NCI-H82 (cell line): ENCODE data around the gene SORCS1.

Experiments
- DNase-seq: peaks from one replicate; lab custom pipeline; 2025; lab: John Stamatoyannopoulos, UW

SORCS1 gene

GRCh38 chr10:106992055-106992454 is 172.5 kb downstream of the SORCS1 start:
- DNase-seq: no peak

- no peak for DNase-seq
Measured at GRCh38 chr10:106991091-106991490, 173.4 kb downstream of the SORCS1 start.

GRCh38 chr10:106987362-106987761 is 177.1 kb downstream of the SORCS1 start:
- DNase-seq: no peak

GRCh38 chr10:106982268-106982667 is 182.2 kb downstream of the SORCS1 start:
- no peak for DNase-seq

- DNase-seq: no peak
Measured at GRCh38 chr10:106981452-106982075, 182.9 kb downstream of the SORCS1 start.

- no peak for DNase-seq
Measured at GRCh38 chr10:106980495-106981451, 183.7 kb downstream of the SORCS1 start.

GRCh38 chr10:106978756-106979155 is 185.8 kb downstream of the SORCS1 start:
- DNase-seq: no peak

GRCh38 chr10:106973716-106974115 is 190.8 kb downstream of the SORCS1 start:
- DNase-seq: no peak

- DNase-seq: peak; percentile 49
Measured at GRCh38 chr10:106973288-106973687, 191.2 kb downstream of the SORCS1 start.

GRCh38 chr10:106972381-106972780 is 192.1 kb downstream of the SORCS1 start:
- DNase-seq: peak; percentile 32

- peak; percentile 31 for DNase-seq
Measured at GRCh38 chr10:106971411-106971831, 193.1 kb downstream of the SORCS1 start.

GRCh38 chr10:106967452-106967851 is 197.1 kb downstream of the SORCS1 start:
- DNase-seq: no peak

GRCh38 chr10:106960812-106961211 is 203.7 kb downstream of the SORCS1 start:
- no peak for DNase-seq

GRCh38 chr10:106959521-106959920 is 205.0 kb downstream of the SORCS1 start:
- DNase-seq: no peak

- no peak for DNase-seq
Measured at GRCh38 chr10:106958589-106959361, 205.7 kb downstream of the SORCS1 start.

GRCh38 chr10:106957823-106958588 is 206.5 kb downstream of the SORCS1 start:
- no peak for DNase-seq

- DNase-seq: peak; percentile 19
Measured at GRCh38 chr10:106956216-106956915, 208.1 kb downstream of the SORCS1 start.

- no peak for DNase-seq
Measured at GRCh38 chr10:106955133-106955532, 209.4 kb downstream of the SORCS1 start.

- no peak for DNase-seq
Measured at GRCh38 chr10:106952033-106952432, 212.5 kb downstream of the SORCS1 start.

GRCh38 chr10:106949680-106950478 is 214.6 kb downstream of the SORCS1 start:
- DNase-seq: no peak
